Neuronal stem cell (in vitro differentiated cells): ENCODE results near the gene AP3D1.

Experiments used
- DNase-seq: peaks from one replicate; pipeline ENCODE4 v3.0.0-alpha.2; 2013; ENCODE audit warnings: low spot score
- H2AFZ ChIP-seq: one replicate; pipeline ENCODE4 v1.6.1; 2013; ENCODE audit warnings: mild to moderate bottlenecking, low read length, inconsistent platforms
- H2AK5ac ChIP-seq: 2 replicates; pipeline ENCODE4 v1.6.1; 2013; ENCODE audit warnings: low read depth, mild to moderate bottlenecking, inconsistent platforms, low read length, moderate library complexity, mixed read lengths
- H2BK120ac ChIP-seq: 2 replicates; pipeline ENCODE4 v1.6.1; 2013; ENCODE audit warnings: low read depth, mild to moderate bottlenecking, inconsistent platforms, low read length, moderate library complexity, mixed read lengths
- H2BK12ac ChIP-seq: one replicate; pipeline ENCODE4 v1.6.1; 2013; ENCODE audit warnings: low read length, inconsistent platforms
- H2BK15ac ChIP-seq: 2 replicates; pipeline ENCODE4 v1.6.1; 2013; ENCODE audit warnings: mild to moderate bottlenecking, low read length, inconsistent platforms, mixed read lengths
- H2BK5ac ChIP-seq: one replicate; pipeline ENCODE4 v1.6.1; 2013; ENCODE audit warnings: inconsistent platforms, mild to moderate bottlenecking, low read length, moderate library complexity
- H3K14ac ChIP-seq: one replicate; pipeline ENCODE4 v1.6.1; 2013; ENCODE audit warnings: low read length, inconsistent platforms
- H3K18ac ChIP-seq: 2 replicates; pipeline ENCODE4 v1.6.1; 2013; ENCODE audit warnings: low read length, inconsistent platforms
- H3K23ac ChIP-seq: 2 replicates; pipeline ENCODE4 v1.6.1; 2013; ENCODE audit warnings: low read depth, mild to moderate bottlenecking, mixed read lengths, low read length, inconsistent platforms; ENCODE audit not compliant: poor library complexity
- H3K27ac ChIP-seq: replicated peaks from 3 replicates; pipeline ENCODE4 v1.5.1; 2013; ENCODE audit warnings: low read length, inconsistent platforms
- H3K27me3 ChIP-seq, 3 experiments: 2 replicates each; pipeline ENCODE4 v1.6.1; 2013; ENCODE audit warnings: low read length in 3 of 3, mild to moderate bottlenecking in 2 of 3, inconsistent platforms in 1 of 3, low read depth in 1 of 3, mixed read lengths in 1 of 3, moderate library complexity in 1 of 3; ENCODE audit not compliant: control insufficient read depth in 3 of 3, insufficient read depth in 3 of 3
- H3K36me3 ChIP-seq, 2 donors: replicated peaks in 1 of 2; 2 replicates each; pipeline ENCODE4 v1.6.1; 2013; ENCODE audit warnings: low read length in 2 of 2; ENCODE audit not compliant: control insufficient read depth in 2 of 2, insufficient read depth in 2 of 2
- H3K4ac ChIP-seq: 2 replicates; pipeline ENCODE4 v1.6.1; 2013; ENCODE audit warnings: inconsistent platforms, mild to moderate bottlenecking, low read length, moderate library complexity
- H3K4me1 ChIP-seq, 2 donors: 1 replicate in 1 of 2; 2 replicates in 1 of 2; pipeline ENCODE4 v1.6.1; 2013; ENCODE audit warnings: low read length in 2 of 2, low read depth in 1 of 2; ENCODE audit not compliant: control insufficient read depth in 2 of 2, insufficient read depth in 1 of 2
- H3K4me2 ChIP-seq: one replicate; pipeline ENCODE4 v1.6.1; 2013; ENCODE audit warnings: mild to moderate bottlenecking, low read length, inconsistent platforms; ENCODE audit not compliant: insufficient read depth, poor library complexity, severe bottlenecking
- H3K4me3 ChIP-seq, 2 donors: 2 replicates each; pipeline ENCODE4 v1.5.1; 2013; ENCODE audit warnings: low read length in 2 of 2, mild to moderate bottlenecking in 2 of 2, inconsistent platforms in 1 of 2, moderate library complexity in 1 of 2
- H3K79me1 ChIP-seq: one replicate; pipeline ENCODE4 v1.6.1; 2013; ENCODE audit warnings: low read depth, mild to moderate bottlenecking, inconsistent platforms, low read length, moderate library complexity
- H3K9ac ChIP-seq: one replicate; pipeline ENCODE4 v1.6.1; 2013; ENCODE audit warnings: mild to moderate bottlenecking, low read depth, low read length, inconsistent platforms; ENCODE audit not compliant: poor library complexity
- H3K9me3 ChIP-seq, 2 donors: replicated peaks in 1 of 2; 2 replicates each; pipeline versions ENCODE3 to v1.6.1; 2013; ENCODE audit warnings: low read length in 2 of 2, mild to moderate bottlenecking in 2 of 2, inconsistent platforms in 1 of 2, low read depth in 1 of 2, mixed read lengths in 1 of 2, moderate library complexity in 1 of 2; ENCODE audit not compliant: control insufficient read depth in 2 of 2, insufficient read depth in 1 of 2
- H4K8ac ChIP-seq: one replicate; pipeline ENCODE4 v1.6.1; 2013; ENCODE audit warnings: low read depth, mild to moderate bottlenecking, inconsistent platforms, low read length, moderate library complexity
- H4K91ac ChIP-seq: one replicate; pipeline ENCODE4 v1.6.1; 2013; ENCODE audit warnings: low read length, low read depth, mild to moderate bottlenecking, inconsistent platforms; ENCODE audit not compliant: poor library complexity
- WGBS, 2 donors: extraction: QIAGEN DNeasy Blood & Tissue Kit; methylation state at CpG; one replicate each; pipeline ENCODE4 v1.1.7; 2013; ENCODE audit warnings: missing lambda C conversion rate in 2 of 2, mixed read lengths in 1 of 2; ENCODE audit not compliant: insufficient read length in 2 of 2, insufficient replicate concordance in 1 of 2; ENCODE audit errors: extremely low coverage in 2 of 2; 5-methylcytosine and 5-hydroxymethylcytosine counted together

AP3D1 gene

DNA sequence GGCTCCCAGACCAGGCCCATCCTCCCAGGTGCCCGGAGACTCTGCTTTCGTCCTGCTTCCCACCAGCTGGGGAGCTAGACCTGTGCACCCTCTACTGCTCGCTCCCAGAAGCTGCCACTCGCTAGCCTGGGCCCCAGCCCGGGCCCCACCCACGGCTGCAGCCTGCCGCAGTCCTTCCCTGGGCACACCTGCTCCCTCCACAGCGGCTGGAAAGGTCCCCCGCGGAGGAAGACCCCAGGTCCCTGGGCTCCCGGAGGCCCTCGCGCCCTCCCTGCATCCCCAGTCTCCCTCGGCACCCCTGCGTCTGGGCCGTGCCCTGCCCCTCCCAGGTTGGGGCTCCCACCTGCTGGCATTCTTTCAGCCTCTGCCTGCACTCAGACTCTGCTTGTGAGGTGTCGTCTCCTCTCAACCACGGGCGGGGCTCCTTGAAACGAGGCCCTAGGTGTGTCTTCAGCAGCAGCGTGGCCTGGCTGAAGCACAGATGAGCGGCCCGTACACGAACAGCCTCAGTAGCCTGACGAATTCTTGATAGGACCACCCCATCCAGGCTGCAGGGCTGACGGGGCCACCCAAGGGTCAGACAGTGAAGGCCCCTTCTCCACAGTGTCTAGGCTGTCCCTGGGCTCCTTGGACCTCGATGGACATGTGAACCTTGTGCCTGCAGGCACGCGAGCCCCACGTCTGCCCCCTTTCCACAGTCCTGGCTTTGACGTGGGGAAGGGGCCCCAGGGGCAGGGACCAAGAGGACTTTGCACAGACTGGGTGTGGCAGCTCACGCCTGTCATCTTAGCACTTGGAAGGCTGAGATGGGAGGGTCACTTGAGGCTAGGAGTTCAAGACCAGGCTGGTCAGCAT lies 40.3 kb upstream of the AP3D1 start:
- Histone ChIP-seq H2BK12ac (no peak overlapping the region), H2BK15ac (no peak overlapping the region), H2BK120ac (no peak overlapping the region), H2BK5ac (peak overlapping the region; percentile 35), H2AFZ (no peak overlapping the region), H4K91ac (no peak overlapping the region), H3K27ac (no peak overlapping the region), H3K4me3 (no peak overlapping the region), H3K79me1 (peaks cover 22% of the 10 kb centered on the region), H3K36me3 (peaks cover 58 to 94% of the 10 kb centered on the region in 2 donors), H3K4me2 (no peak overlapping the region), H3K27me3 (no peaks in the 10 kb centered on the region), H3K4ac (no peak overlapping the region), H4K8ac (no peak overlapping the region), H2AK5ac (no peak overlapping the region), H3K9me3 (peaks cover 0 to 5% of the 10 kb centered on the region in 2 donors), H3K23ac (peak overlapping the region; percentile 73), H3K18ac (no peak overlapping the region), H3K9ac (no peak overlapping the region), H3K14ac (no peak overlapping the region), H3K4me1 (peaks cover 0 to 2% of the 10 kb centered on the region in 2 donors)
- DNase-seq, result no peak
- WGBS, 2 donors, result no CpG with 5 or more reads among the region's 32 CpGs

DNA sequence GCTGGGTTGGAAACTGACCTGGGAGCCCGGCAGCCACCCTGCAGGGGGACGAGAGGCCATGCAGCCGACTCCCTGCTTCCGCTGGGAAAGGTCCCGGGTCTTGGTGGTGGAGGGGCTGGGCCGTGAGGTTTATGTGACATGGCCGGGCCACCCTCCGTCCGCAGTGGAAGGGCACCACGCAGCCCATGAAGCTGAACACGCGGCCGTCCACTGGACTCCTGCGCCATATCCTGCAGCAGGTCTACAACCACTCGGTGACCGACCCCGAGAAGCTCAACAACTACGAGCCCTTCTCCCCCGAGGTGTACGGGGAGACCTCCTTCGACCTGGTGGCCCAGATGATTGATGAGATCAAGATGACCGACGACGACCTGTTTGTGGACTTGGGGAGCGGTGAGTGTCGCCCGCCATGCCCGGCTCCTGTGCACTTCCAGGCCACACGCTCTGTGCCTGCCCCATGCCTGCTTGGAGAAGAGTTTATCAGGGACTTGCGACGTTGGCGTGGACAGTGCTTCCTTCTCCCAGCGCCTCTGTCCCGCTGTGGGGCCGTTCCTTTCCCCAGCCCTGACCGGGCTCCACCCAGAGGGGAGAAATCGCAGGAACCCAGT lies 39.6 kb upstream of the AP3D1 start:
- Histone ChIP-seq H2AFZ (no peak overlapping the region), H3K4ac (no peak overlapping the region), H2BK120ac (no peak overlapping the region), H3K9ac (no peak overlapping the region), H3K9me3 (peaks cover 0 to 5% of the 10 kb centered on the region in 2 donors), H3K4me3 (no peak overlapping the region), H3K4me1 (peaks cover 0 to 10% of the 10 kb centered on the region in 2 donors), H3K4me2 (no peak overlapping the region), H2BK15ac (no peak overlapping the region), H4K8ac (no peak overlapping the region), H2BK12ac (no peak overlapping the region), H3K27me3 (no peaks in the 10 kb centered on the region), H3K18ac (peak overlapping the region; percentile 11), H2AK5ac (no peak overlapping the region), H2BK5ac (peak overlapping the region; percentile 35), H4K91ac (no peak overlapping the region), H3K36me3 (peaks cover 57 to 94% of the 10 kb centered on the region in 2 donors), H3K23ac (no peak overlapping the region), H3K14ac (no peak overlapping the region), H3K27ac (no peak overlapping the region), H3K79me1 (peaks cover 21% of the 10 kb centered on the region)
- DNase-seq, result no peak
- no CpG with 5 or more reads among the region's 37 CpGs for WGBS, 2 donors

- Histone ChIP-seq H3K36me3 (peaks cover 48 to 94% of the 10 kb centered on the region in 2 donors), H2AK5ac (no peak overlapping the region), H3K79me1 (peaks cover 18% of the 10 kb centered on the region), H3K27me3 (no peaks in the 10 kb centered on the region), H3K4me1 (peaks cover 0 to 12% of the 10 kb centered on the region in 2 donors), H3K27ac (no peak overlapping the region), H3K9ac (no peak overlapping the region), H3K14ac (peak overlapping the region; percentile 31), H2BK5ac (no peak overlapping the region), H3K18ac (no peak overlapping the region), H2AFZ (no peak overlapping the region), H3K23ac (no peak overlapping the region), H3K9me3 (peaks cover 0 to 5% of the 10 kb centered on the region in 2 donors), H3K4me3 (no peak overlapping the region), H4K8ac (no peak overlapping the region), H3K4me2 (no peak overlapping the region), H2BK120ac (no peak overlapping the region), H4K91ac (no peak overlapping the region), H2BK12ac (no peak overlapping the region), H2BK15ac (no peak overlapping the region), H3K4ac (no peak overlapping the region)
- no CpG with 5 or more reads among the region's 16 CpGs for WGBS, 2 donors
- no peak for DNase-seq
Measured at GRCh38 chr19:2189880-2190279, 38.5 kb upstream of the AP3D1 start.

GRCh38 chr19:2188708-2189385 lies 37.5 kb upstream of the AP3D1 start:
- Histone ChIP-seq H3K18ac (peak overlapping the region; percentile 27), H3K23ac (no peak overlapping the region), H3K4me1 (peaks cover 0 to 12% of the 10 kb centered on the region in 2 donors), H4K8ac (peak overlapping the region; percentile 48), H2AFZ (no peak overlapping the region), H3K27me3 (no peaks in the 10 kb centered on the region), H3K79me1 (peaks cover 23% of the 10 kb centered on the region), H2BK15ac (no peak overlapping the region), H4K91ac (no peak overlapping the region), H3K4me2 (no peak overlapping the region), H2AK5ac (no peak overlapping the region), H3K36me3 (peaks cover 46 to 95% of the 10 kb centered on the region in 2 donors), H3K14ac (no peak overlapping the region), H2BK12ac (no peak overlapping the region), H2BK120ac (no peak overlapping the region), H3K27ac (no peak overlapping the region), H3K4me3 (peak overlapping the region in 1 of 2 donors; percentile 32), H3K9ac (peak overlapping the region; percentile 17), H2BK5ac (no peak overlapping the region), H3K9me3 (peaks cover 0 to 5% of the 10 kb centered on the region in 2 donors), H3K4ac (no peak overlapping the region)
- WGBS, 2 donors, result no CpG with 5 or more reads among the region's 19 CpGs
- DNase-seq, result no peak
